SK-N-MC (cell line): ENCODE results near the gene LAMC3.

Source experiments
- EZH2 ChIP-seq: fragments of 200-600 bp; sonication (generic); IDR thresholded peaks from one replicate; pipeline ENCODE4 v1.6.1; 2017; ENCODE audit warnings: antibody characterized with exemption
- POLR2AphosphoS5 ChIP-seq: IDR thresholded peaks from 2 replicates; pipeline ENCODE4 v1.6.1; 2012; ENCODE audit warnings: mild to moderate bottlenecking, low read depth, low read length, borderline replicate concordance

- no peak for TF ChIP-seq POLR2AphosphoS5
- TF ChIP-seq EZH2: no peak
Measured at GRCh38 chr9:131038256-131039128, 29.5 kb downstream of the LAMC3 start.
